ENCODE data around the gene PAM16. TPM values are rescaled to one million over a fixed set of nuclear protein-coding genes. Genes with fewer than 3 reads are reported as not detected.

PAM16 gene
- total and polyA plus RNA-seq, 9 of the 15 experiments (the other 6 are each of a cell fraction or from before 2014, with no cell fraction given), result 38.7 to 273 (median 79.3) TPM

- TF ChIP-seq SMARCA5 (IDR thresholded peaks at IDR 0.05) (peak; percentile 49; the same call in 1 of the 2 replicates), POLR2B (IDR thresholded peaks at IDR 0.05; ENCODE audit: low read depth, partially characterized antibody) (peak; percentile 76), NCOA1 (IDR thresholded peaks at IDR 0.05; ENCODE audit: low read depth) (0 out of 2 replicates have a peak, but pooled peaks have one; percentile 32), SAP30 (IDR thresholded peaks at IDR 0.05; ENCODE audit: borderline replicate concordance, insufficient read depth, low read depth, low read length, poor library complexity, severe bottlenecking) (no peak), EP400 (IDR thresholded peaks at IDR 0.05) (peak; percentile 50), ZBTB17 (CRISPR knock-in tag; IDR thresholded peaks at IDR 0.05) (0 out of 2 replicates have a peak, but pooled peaks have one; percentile 18), KDM5B (IDR thresholded peaks at IDR 0.05; ENCODE audit: insufficient replicate concordance, low read depth, low read length) (peak; percentile 48), SMARCA4 (IDR thresholded peaks at IDR 0.05) (0 out of 2 replicates have a peak, but pooled peaks have one; percentile 20), SREBF1 (IDR thresholded peaks at IDR 0.05; ENCODE audit: borderline replicate concordance, low read depth, low read length) (no peak), NR2C2 (CRISPR knock-in tag; IDR thresholded peaks at IDR 0.05) (no peak; the same call in 1 of the 2 replicates), NR2C2 (tag; IDR thresholded peaks at IDR 0.05) (peak; percentile 96), ARNT (IDR thresholded peaks at IDR 0.05) (peak; percentile 29 to 67; a peak in 1 of 4 replicates), MBD2 (IDR thresholded peaks at IDR 0.05; ENCODE audit: borderline replicate concordance, low read depth) (no peak; the same call in 1 of the 2 replicates), ZBED1 (IDR thresholded peaks at IDR 0.05) (peak; percentile 94), MYC (IDR thresholded peaks at IDR 0.05; ENCODE audit: low read depth, low read length) (peak; percentile 73), MYC (CRISPR knock-in tag; IDR thresholded peaks at IDR 0.05; ENCODE audit: borderline replicate concordance, low read depth) (0 out of 2 replicates have a peak, but pooled peaks have one; percentile 47), ZNF24 (IDR thresholded peaks at IDR 0.05) (peak; percentile 73), ATF2 (CRISPR knock-in tag; IDR thresholded peaks at IDR 0.05) (peak; percentile 16; the same call in 1 of the 2 replicates), SPI1 (IDR thresholded peaks at IDR 0.05; ENCODE audit: borderline replicate concordance, low read depth, low read length) (peak; percentile 91), HDAC2 (IDR thresholded peaks at IDR 0.05) (peak; percentile 15; the same call in 1 of the 2 replicates), ATF7 (IDR thresholded peaks at IDR 0.05) (peak; percentile 87; the same call in 1 of the 2 replicates), FOXP4 (CRISPR knock-in tag; IDR thresholded peaks at IDR 0.05; ENCODE audit: borderline replicate concordance) (0 out of 2 replicates have a peak, but pooled peaks have one; percentile 39), CREB3 (tag; conservative IDR thresholded peaks at IDR 0.05; ENCODE audit: low read depth) (0 out of 2 replicates have a peak, but pooled peaks have one; percentile 59), SMARCE1 (IDR thresholded peaks at IDR 0.05) (peak; percentile 22; the same call in 1 of the 2 replicates), TRIM28 (IDR thresholded peaks at IDR 0.05) (peak; percentile 95), CTBP1 (IDR thresholded peaks at IDR 0.05; ENCODE audit: borderline replicate concordance) (peak; percentile 83)
Measured at GRCh38 chr16:4307215-4308037, 43.7 kb downstream of the PAM16 start (continued).

All from K562 (cell line).